ENCODE measurements around the gene EIF2B1.
A peak's percentile ranks its signal among the peaks of the same experiment; 100 is the strongest.
"Not testable (repeated sequence)": the region's sequence is repeated elsewhere in the genome, so short reads cannot be mapped to it uniquely, and the experiment has no call there.

EIF2B1 gene

DNA sequence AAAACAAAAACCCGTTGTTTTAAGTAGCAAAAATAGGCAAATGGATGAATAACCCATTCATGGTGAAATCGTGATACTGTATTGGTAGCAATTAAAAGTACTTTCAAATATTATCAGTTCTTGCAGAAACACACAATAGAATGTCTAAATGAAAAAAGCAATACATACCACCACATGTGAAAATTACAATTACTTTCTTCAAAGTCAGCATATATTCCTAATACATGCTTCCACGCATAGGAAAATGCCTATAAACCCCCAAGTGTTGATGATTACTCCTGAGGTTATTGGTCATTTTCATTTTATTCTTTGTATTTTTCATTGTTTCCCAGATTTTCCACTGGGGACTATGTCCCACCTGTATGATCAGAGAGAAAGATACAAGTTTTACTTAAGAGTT is 16.3 kb downstream of the EIF2B1 start:
- DNase-seq = no peak

DNA sequence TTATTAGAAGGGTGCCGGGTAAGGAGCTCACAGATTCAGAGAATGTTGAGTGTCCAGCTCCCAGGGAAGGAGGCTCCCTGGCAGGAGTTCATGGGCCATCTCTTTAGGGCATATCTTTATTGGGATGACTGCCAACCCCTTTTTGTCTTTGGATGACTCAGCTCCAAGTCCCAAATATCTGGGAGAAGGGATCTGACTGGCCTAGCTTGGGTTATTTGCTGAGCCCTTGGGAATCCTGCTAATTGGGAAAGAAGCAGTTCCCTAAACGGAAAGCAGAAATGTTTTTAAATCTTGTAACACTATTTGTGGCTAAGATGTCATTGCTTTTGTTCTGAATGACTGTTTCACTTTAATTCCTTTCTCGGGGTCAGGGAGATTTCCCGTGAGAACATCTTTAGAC is 19.0 kb downstream of the EIF2B1 start:
- DNase-seq = no peak

DNA sequence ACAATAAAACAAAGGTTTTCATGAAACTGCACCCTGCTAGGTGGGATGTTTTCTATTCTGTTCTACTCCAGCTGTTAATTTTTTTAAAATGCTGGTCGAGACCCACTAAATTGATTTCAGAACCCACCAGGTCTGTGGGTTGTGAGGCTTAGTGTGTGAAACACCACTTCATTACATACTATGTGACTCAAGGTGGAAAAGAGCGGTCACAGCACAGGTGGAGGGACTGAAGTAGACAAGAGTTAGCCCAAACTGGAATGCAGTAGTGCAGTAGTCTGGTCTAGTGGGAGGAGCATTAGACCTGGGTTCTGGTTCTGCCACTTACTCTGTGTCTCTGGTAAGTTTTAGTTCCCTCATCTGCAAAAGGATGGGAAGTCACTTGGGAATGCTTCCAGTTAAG is 19.4 kb downstream of the EIF2B1 start:
- no peak for DNase-seq

DNA sequence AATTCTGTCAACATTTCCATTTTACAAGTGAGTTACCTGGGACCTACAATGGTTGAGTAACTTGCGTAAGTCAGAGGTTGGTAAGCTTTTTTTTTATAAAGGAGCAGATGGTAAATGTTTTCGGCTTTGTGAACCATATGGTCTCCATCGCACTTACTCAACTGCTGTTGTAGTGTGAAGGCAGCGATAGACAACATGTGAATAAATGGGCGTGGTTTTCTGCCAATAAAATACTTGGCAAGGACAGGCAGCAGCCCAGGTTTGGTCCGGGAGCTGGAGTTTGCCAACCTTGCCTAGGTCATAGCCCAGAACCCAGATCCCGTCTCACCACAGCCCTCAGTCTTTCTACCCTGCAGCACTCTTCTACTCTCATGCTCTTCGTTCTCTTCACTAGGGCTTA is 25.3 kb downstream of the EIF2B1 start:
- DNase-seq = no peak

DNA sequence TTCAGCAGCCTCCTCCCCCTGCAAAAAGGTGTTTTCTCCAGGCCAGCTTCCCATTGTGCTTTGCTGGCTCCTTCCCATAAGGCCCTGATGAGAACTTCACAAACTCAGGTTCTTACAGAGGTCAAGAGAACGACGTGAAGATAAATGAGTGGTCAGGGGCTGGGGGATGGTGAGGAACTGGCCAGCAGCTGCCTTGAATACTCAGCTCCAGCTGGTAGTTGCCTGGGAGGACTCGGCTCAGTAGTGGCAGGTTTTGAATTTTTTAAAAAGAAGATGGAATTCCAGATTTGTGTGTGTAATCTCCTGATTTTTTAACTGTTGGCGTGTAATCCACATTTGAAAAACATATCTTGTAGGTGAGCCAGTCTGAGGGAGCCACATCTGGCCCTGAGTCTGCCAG is 25.7 kb downstream of the EIF2B1 start:
- DNase-seq = no peak

DNA sequence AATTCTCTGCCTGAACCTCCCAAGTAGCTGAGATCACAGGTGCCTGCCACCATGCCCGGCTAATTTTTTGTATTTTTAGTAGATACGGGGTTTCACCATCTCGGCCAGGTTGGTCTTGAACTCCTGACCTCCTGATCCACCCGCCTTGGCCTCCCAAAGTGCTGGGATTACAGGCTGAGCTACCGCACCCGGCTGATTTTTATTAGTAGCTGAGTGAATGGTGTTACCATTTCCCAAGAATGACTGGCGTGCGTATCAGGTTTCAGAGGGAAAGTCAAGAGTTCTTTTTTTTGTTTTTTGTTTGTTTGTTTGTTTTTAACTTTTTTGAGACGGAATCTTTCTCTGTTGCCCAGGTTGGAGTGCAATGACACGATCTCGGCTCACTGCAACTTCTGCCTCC is 30.0 kb downstream of the EIF2B1 start:
- DNase-seq = not testable (repeated sequence)

DNA sequence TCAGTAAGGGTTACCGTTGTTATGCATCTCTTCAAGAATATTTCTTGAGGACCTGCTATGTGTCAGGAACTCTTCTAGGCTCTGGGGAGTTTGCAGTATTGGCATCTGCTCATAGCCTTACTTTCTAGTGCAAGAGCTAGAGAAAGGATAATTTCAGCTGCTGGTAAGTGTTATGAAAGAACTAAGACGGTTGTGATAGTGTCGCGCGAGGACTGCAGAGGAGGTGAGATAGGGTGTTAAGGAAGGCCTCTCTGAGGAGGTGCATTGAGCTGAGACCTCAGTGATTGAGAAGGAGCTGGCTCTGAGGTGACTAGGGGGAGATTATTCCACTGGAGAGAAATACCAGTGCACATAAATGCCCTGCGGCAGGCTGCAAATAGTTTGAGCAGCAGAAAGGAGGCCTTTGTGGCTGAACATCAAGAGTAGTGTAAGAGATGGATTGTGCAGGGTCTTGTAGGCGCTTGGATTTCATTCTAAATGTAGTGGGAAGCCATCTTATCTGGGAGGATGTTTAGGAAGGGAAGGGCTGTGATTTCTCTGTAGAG is 30.8 kb downstream of the EIF2B1 start:
- no peak for DNase-seq

DNA sequence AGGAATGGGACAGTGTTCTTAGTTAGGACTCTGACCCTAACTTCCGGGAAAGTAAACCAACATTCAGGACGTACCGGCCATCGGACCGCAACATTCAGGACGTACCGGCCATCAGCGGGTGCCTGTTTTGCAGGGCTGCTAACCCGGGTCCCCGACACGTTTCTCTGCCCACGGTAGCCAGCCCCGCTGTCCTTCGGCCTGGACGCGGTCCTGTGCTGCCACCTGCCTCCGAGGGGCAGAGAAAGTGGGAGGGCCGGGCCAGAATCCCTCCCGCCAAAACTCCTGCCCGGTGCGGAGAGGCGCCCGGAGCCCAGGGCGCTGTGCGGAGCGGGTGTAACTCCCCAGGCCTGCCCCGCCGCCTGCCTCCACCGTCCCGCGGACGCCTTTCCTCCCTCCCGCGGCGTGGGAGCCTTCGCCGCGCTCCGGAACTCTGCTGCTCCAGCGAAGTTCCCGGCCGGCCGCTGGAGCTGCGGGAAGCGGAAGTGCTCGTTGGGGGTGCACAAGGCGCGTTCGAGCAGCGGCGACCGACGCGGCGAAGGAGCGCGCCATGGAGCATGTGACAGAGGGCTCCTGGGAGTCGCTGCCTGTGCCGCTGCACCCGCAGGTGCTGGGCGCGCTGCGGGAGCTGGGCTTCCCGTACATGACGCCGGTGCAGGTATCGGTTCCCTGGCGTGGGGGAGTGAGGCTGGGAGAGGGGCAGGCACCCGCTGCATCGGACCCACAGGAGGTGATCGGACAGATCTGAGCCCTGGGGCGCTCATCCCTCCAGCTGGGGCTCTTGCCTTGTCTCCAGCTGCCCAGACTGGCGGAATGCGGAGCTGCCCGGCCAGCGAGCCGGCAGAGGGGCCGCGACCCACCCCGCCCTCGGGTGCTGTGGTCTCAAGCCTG is 31.6 kb downstream of the EIF2B1 start, which contains the start of gene DDX55:
DDX55 (plus strand) TSS at position 498 of the 888 bp plus-strand sequence; CDS start at position 548, 50 bp downstream.
- DNase-seq = peak; percentile 91

DNA sequence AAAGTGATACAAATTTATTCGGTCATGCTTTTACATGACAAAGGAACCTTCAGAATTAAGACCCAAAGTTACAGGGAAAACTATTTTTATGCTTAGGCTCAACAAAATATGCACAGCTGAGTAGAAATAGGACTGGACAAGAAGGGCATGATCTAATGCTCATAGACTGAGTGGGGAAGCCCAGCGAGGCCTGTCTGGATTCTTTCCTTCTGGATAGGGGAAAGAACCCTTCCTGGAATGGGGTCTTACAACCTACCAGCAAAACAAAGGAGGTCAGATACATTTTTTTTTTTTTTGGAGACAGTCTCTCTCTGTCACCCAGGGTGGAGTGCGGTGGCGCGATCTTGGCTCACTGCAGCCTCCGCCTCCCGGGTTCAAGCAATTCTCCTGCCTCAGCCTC is 33.8 kb downstream of the EIF2B1 start:
- no peak for DNase-seq

DNA sequence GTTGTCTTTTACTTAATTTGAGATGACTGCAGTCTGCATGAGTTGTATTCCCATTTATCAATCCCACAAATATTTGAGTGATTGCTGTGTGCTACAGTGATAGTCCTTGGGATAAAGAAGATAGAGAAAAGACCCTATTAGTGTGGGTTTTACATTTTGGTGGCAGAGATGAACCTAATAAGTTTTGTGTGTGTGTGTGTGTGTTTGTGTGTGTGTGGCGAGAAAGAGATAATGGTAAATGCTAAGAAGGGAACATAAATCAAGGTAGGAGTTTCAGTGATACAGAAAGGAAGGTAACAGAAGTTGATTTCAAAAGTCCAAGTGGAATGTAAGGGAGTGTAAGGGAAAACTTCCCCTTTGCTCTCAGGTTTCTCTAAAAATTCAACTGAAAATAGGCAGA is 34.2 kb downstream of the EIF2B1 start:
- DNase-seq = no peak

DNA sequence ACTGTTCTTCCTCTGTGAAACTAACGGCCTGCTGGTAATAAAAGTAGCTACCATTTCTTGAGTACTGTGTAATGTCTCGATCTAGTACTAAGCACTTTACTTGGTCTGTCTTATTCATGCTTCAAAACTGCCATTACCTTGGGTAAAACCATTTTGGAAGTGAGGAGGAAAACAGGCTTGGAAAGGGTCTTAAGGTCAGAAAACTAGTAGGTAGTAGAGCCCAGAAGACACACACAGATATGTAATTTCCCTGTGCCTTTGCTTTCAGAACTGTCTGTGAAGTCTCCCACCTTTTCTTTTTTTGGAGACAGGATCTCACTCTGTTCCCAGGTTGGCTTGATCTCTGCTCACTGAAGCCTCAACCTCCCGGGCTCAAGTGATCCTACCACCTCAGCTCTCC is 35.0 kb downstream of the EIF2B1 start:
- DNase-seq = no peak

DNA sequence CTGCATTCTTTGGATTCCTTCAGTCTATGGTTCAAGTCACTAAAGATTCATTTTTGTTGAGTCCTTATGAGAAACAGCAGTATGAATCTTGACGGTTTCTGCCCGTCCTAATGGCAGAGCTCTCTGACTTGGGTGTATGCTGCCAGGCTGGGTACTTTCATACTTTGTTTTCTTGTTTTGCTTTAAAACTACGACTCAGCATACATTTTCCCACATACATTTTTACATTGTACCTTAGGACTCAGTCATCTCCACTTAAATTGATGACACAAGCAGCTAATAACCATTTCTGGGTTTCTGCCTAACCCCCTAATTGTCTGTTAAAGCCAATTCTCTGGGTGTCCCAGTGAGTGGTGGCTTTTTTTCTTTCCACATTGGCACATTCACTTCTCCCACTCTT is 36.4 kb downstream of the EIF2B1 start:
- DNase-seq = no peak

DNA sequence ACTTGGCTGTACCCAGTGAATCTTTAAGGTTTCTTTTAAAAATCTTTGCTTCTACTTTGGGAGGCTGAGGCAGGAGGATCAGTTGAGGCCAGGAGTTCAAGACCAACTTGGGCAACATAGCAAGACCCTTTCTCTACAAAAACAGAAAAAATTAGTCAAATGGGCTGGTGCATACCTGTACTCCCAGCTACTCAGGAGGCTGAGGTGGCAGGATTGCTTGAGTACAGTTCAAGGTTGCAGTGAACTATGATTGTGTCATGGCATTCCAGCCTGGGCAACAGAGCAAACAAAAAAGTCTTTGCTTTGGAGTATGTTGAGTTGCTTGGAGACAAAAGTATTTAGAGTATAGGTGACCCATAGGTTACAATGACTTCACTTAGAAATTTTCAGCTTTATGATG is 37.8 kb downstream of the EIF2B1 start:
- DNase-seq = no peak

DNA sequence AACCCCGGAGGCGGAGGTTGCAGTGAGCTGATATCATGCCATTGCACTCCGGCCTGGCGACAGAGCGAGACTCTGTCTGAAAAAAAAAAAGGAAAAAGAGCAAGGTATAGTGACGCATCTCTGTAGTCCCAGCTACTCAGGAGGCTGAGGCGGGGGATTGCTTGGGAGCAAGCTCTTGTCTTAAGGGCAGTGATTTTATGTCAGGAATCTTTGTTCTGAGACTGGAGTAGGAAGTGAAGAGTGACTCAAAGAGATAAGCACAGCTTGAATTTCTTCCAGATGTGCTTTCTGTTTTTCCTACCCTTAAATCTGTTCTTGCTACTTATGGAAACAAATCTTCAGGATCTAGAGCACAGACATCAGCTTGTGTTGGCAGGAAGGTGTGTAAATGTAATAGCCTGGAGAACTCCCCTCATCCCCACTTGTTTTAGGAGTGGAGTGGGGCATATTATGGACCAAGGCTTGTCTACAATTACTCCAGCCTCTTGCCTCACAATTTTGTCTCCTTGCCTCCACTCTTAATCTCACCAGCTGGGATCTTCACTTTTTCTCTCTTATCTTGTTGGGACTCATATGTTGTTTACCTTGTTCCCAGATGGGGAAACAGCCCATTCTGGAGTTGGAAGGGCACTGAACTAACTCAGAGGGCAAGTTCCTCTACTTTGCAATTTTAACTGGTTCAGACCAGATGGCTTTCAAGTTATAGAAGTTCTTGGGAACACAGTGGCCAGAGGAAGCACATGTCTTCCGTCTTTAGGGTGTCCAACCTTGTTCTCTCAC is 41.6 kb downstream of the EIF2B1 start:
- DNase-seq = no peak

DNA sequence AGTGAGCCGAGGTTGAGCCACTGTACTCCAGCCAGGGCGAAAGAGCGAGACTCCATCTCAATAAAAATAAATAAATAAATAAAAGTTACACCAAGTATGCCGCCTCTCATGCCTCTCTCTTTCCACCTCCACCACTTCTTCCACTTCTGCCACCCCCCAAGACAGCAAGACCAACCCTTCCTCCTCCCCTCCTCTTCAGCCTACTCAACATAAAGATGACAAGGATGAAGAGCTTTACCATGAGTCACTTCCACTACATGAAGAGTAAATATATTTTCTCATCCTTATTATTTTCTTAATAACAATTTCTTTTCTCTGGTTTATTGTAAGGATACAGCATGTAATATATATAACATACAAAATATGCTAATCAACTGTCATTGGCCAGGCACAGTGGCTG is 52.7 kb downstream of the EIF2B1 start:
- DNase-seq = no peak

DNA sequence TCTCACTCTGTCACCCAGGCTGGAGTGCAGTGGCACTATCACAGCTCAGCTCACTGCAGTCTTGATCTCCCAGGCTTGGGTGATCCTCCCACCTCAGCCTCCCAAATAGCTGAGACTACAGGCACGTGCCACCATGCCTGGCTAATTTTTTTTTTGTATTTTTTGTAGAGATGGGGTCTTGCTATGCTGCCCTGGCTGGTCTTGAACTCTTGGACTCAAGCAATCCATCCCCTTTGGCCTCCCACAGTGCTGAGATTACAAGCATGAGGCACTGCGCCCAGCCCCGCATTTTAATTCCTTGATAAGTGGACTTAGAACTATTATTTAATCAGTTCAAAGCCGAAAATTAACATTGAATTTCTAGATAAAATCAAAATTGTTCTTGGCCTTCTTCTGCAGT is 54.7 kb downstream of the EIF2B1 start:
- DNase-seq = not testable (repeated sequence)

DNA sequence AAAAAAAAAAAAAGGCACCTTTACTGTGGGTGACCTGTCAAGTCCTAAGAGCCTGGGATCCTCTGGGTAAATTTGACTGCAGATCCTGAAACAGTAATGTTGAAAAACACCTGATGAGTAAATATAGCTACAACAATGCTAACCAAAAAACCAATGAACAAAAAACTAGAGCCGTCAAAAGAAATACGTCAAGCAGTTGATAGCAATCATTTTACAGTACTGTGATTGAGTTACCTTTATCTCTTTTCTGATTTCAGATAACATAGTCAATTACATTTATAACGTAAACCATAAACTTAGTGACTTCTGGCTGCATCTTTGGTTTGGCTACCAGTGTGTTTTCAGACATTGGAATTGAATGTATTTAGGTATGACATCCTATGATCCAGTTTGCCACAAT is 55.2 kb downstream of the EIF2B1 start:
- DNase-seq = no peak

DNA sequence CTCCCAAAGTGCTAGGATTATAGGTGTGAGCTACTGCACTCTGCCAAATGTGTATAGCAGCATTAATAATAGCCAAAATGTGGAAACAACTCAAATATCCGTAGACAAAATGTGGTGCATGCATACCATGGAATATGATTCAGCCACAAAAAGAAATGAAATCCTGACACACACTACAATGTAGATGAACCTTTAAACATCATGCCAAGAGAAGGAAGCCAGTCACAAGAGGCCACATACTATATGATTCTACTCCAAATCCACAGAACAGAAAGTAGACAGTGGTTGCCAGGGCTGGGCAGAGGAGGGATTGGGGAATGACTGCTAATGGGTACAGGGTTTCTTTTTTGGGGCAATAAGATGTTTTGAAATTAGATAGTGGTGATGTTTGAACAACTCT is 56.9 kb downstream of the EIF2B1 start:
- DNase-seq = no peak

DNA sequence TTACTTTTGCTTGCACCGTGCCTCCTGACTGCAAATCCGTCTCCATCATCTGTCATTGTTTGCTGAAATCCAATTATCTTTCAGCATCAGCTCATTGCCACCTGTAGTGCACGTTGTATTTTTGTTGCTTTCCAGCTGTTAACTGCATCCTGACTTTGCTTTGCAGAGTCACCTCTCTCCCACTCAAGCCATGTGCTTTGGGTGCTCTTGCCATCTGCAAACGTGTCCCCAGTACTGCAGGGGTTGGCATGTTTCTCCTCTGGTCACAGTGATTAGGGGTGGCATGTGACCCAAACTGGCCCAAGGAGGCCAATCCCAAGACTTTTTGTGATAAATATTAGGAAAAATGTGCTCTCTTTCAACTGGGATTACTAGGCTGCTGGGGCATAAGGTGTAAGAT is 59.6 kb downstream of the EIF2B1 start:
- DNase-seq = no peak

DNA sequence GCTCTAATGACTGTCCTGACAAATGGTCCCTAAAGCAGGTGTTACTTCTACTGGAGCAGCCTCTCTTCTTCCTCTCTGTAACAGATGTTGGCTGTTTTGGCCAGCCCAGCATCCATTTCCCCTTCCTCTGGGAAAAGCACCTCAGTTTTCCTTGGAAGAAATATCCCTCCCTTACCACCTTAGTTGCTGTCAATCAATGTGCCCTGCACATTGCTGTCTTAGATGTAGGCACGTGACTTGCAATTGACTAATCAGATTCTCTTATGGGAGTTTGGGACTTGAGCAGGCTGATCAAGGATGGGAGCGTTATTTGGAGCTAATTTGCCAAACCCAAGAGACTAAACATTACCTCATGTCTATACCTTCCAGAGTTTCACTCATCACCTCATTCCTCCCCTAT is 61.1 kb downstream of the EIF2B1 start:
- no peak for DNase-seq

DNA sequence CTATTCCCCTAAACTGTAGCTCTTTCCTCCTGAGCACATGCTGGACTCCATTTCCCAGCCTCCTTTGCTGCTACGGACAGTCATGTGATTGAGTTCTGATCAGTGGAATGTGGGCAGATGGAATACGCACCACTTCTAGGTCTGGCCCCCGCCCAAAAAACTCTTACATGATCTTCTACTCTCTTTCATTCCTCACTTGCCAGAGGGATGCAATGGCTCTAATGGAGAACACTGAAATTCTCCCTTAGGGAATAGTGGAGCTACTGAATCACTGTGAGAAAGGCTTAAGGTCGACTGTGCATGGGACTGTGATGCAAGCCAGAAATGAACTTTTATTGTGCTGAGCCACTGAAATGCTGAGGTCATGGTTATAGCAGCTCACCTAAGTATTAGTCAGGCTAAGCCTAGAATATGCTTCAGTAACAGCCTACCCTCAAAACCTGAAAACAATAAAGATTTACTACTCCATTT is 62.1 kb downstream of the EIF2B1 start:
- no peak for DNase-seq

Measured in NCI-H774 (cell line).